GM12872 (cell line): Measurements from ENCODE around the gene TGM3.

ENCODE experiments used
- CTCF ChIP-seq: IDR thresholded peaks from 3 replicates; pipeline ENCODE4 v1.5.1; 2011; ENCODE audit warnings: low read depth, mild to moderate bottlenecking, low read length, moderate library complexity; ENCODE audit not compliant: insufficient read depth

Gene TGM3

GRCh38 chr20:2305946-2306345, 10.1 kb downstream of the TGM3 start:
- no peak for TF ChIP-seq CTCF

- TF ChIP-seq CTCF, result no peak
These were observed 11.3 kb downstream of the TGM3 start for GRCh38 chr20:2307136-2307535.

GRCh38 chr20:2311329-2311728, 15.5 kb downstream of the TGM3 start:
- TF ChIP-seq CTCF, result no peak

GRCh38 chr20:2312876-2313275, 17.1 kb downstream of the TGM3 start:
- no peak for TF ChIP-seq CTCF

GRCh38 chr20:2313316-2313715, 17.5 kb downstream of the TGM3 start:
- no peak for TF ChIP-seq CTCF

- TF ChIP-seq CTCF, result no peak
These were observed 19.1 kb downstream of the TGM3 start for GRCh38 chr20:2314759-2315439.

GRCh38 chr20:2315440-2315778, 19.6 kb downstream of the TGM3 start:
- TF ChIP-seq CTCF, result no peak
